WTC11 (cell line): ENCODE results near the gene CCNJL. TPM values are rescaled to one million over a fixed set of nuclear protein-coding genes. Genes with fewer than 3 reads are reported as not detected.

Source experiments
- ATAC-seq: fragments of 200-7000 bp; cut with Tn5 transposase; 2 replicates; pipeline ENCODE4 v1.10.0; 2021; ENCODE audit warnings: mild to moderate bottlenecking, moderate library complexity
- CTCF ChIA-PET: fragments of 300-600 bp; sonication (Branson Sonifier 250); formaldehyde crosslinking; loops from one replicate; lab custom pipeline; 2021; ENCODE audit warnings: antibody characterized with exemption; lab: Charles Lee
- POLR2A ChIA-PET: fragments of 350-600 bp; sonication (Branson Sonifier 250); formaldehyde crosslinking; loops from one replicate; lab custom pipeline; 2021; ENCODE audit warnings: antibody characterized with exemption; lab: Charles Lee
- DNase-seq: peaks from one replicate; pipeline ENCODE4 v3.0.0; 2021; ENCODE audit warnings: low spot score
- H3K27ac Mint-ChIP-seq: 2 replicates; pipeline ENCODE4 v1.8.0; 2021; ENCODE audit warnings: mixed read lengths
- H3K27me3 Mint-ChIP-seq: 2 replicates; pipeline ENCODE4 v1.8.0; 2021; ENCODE audit warnings: low read depth, mild to moderate bottlenecking, moderate library complexity, mixed read lengths
- H3K36me3 Mint-ChIP-seq: 2 replicates; pipeline ENCODE4 v1.8.0; 2021; ENCODE audit warnings: mixed read lengths
- H3K4me1 Mint-ChIP-seq: 2 replicates; pipeline ENCODE4 v1.8.0; 2022; ENCODE audit warnings: mixed read lengths
- H3K4me3 Mint-ChIP-seq: 2 replicates; pipeline ENCODE4 v1.8.0; 2021; ENCODE audit warnings: mild to moderate bottlenecking, moderate library complexity, mixed read lengths
- H3K9me3 Mint-ChIP-seq: 2 replicates; pipeline ENCODE4 v1.8.0; 2021; ENCODE audit warnings: mixed read lengths
- ATF1 ChIP-seq: sonication (generic); formaldehyde crosslinking; IDR thresholded peaks from 2 replicates; pipeline ENCODE4 v1.8.1; 2023; ENCODE audit warnings: mild to moderate bottlenecking, moderate library complexity, missing genetic modification reagents
- CBFB ChIP-seq: sonication (generic); formaldehyde crosslinking; IDR thresholded peaks from 2 replicates; pipeline ENCODE4 v1.8.1; 2022; ENCODE audit warnings: mild to moderate bottlenecking, low read depth, missing genetic modification reagents
- JAZF1 ChIP-seq: fragments of 250-450 bp; sonication (Bioruptor Pico); IDR thresholded peaks from 2 replicates; pipeline ENCODE4 v1.9.0; 2021; ENCODE audit warnings: moderate library complexity, mild to moderate bottlenecking, inconsistent platforms
- OVOL2 ChIP-seq: fragments of 250-450 bp; sonication (Bioruptor Pico); IDR thresholded peaks from 2 replicates; pipeline ENCODE4 v1.9.0; 2021; ENCODE audit warnings: mild to moderate bottlenecking, borderline replicate concordance
- SMAD4 ChIP-seq: sonication (generic); formaldehyde crosslinking; IDR thresholded peaks from 2 replicates; pipeline ENCODE4 v1.8.0; 2022; ENCODE audit warnings: mild to moderate bottlenecking, missing genetic modification reagents
- TCF7 ChIP-seq: sonication (generic); formaldehyde crosslinking; IDR thresholded peaks from 2 replicates; pipeline ENCODE4 v1.8.0; 2022; ENCODE audit warnings: mild to moderate bottlenecking, low read depth, missing genetic modification reagents, moderate library complexity
- ZNF263 ChIP-seq: sonication (generic); formaldehyde crosslinking; IDR thresholded peaks from 2 replicates; pipeline ENCODE4 v1.8.1; 2022; ENCODE audit warnings: low read depth, mild to moderate bottlenecking, moderate library complexity, missing genetic modification reagents
- total RNA-seq: library from RNA; stranded (reverse); gene quantifications from 3 replicates; pipeline ENCODE4 v1.2.3, GENCODE V29; 2021
- TF ChIP-seq, protein P1 (sequence below): sonication (generic); formaldehyde crosslinking; IDR thresholded peaks from 2 replicates; pipeline ENCODE4 v1.8.0; 2022; ENCODE audit warnings: mild to moderate bottlenecking, missing genetic modification reagents
- TF ChIP-seq, protein P2 (sequence below): sonication (generic); formaldehyde crosslinking; IDR thresholded peaks from 2 replicates; pipeline ENCODE4 v1.8.0; 2023; ENCODE audit warnings: missing genetic modification reagents, mild to moderate bottlenecking, borderline replicate concordance
- TF ChIP-seq, protein P3 (sequence below): sonication (generic); formaldehyde crosslinking; IDR thresholded peaks from 2 replicates; pipeline ENCODE4 v1.8.1; 2023; ENCODE audit warnings: mild to moderate bottlenecking, missing genetic modification reagents, moderate library complexity
- TF ChIP-seq, protein P4 (sequence below): sonication (generic); formaldehyde crosslinking; IDR thresholded peaks from 2 replicates; pipeline ENCODE4 v1.8.1; 2023; ENCODE audit warnings: mild to moderate bottlenecking, missing genetic modification reagents, borderline replicate concordance
- TF ChIP-seq, protein P5 (sequence below): sonication (generic); formaldehyde crosslinking; IDR thresholded peaks from 2 replicates; pipeline ENCODE4 v1.8.0; 2023; ENCODE audit warnings: mild to moderate bottlenecking, missing genetic modification reagents
- TF ChIP-seq, protein P6 (sequence below): sonication (generic); formaldehyde crosslinking; IDR thresholded peaks from 2 replicates; pipeline ENCODE4 v1.8.1; 2022; ENCODE audit warnings: missing genetic modification reagents, borderline replicate concordance
- TF ChIP-seq, protein P7 (sequence below): sonication (generic); formaldehyde crosslinking; IDR thresholded peaks from 2 replicates; pipeline ENCODE4 v1.8.0; 2022; ENCODE audit warnings: mild to moderate bottlenecking, missing genetic modification reagents
- TF ChIP-seq, protein P8 (sequence below): sonication (generic); formaldehyde crosslinking; IDR thresholded peaks from 2 replicates; pipeline ENCODE4 v1.8.0; 2022; ENCODE audit warnings: mild to moderate bottlenecking, missing genetic modification reagents

CCNJL gene
- total RNA-seq, 1 experiment from 2014 or later = 31.3 TPM

DNA sequence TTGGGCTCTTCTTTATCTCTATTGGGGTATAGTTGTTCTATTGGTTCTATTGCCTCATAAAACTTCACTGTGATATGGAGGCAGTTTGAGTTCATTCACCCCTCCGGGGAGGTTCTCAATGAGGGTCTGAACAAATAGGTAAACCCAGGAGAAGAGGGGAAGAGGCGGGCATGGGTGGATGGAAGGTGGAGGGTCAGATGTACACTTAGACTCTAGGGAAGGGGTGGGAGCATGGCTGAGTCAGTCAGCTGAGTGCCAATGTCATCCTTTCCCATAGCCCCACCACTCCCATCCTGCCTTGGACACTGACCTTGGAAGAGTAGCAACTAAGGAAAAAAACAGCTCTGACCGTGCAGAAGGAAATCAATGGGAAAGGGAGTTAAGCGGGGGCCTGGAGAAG, 93.0 kb downstream of the CCNJL start (continued):
- TF ChIP-seq, protein P1, sequence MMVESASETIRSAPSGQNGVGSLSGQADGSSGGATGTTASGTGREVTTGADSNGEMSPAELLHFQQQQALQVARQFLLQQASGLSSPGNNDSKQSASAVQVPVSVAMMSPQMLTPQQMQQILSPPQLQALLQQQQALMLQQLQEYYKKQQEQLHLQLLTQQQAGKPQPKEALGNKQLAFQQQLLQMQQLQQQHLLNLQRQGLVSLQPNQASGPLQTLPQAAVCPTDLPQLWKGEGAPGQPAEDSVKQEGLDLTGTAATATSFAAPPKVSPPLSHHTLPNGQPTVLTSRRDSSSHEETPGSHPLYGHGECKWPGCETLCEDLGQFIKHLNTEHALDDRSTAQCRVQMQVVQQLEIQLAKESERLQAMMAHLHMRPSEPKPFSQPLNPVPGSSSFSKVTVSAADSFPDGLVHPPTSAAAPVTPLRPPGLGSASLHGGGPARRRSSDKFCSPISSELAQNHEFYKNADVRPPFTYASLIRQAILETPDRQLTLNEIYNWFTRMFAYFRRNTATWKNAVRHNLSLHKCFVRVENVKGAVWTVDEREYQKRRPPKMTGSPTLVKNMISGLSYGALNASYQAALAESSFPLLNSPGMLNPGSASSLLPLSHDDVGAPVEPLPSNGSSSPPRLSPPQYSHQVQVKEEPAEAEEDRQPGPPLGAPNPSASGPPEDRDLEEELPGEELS (CRISPR knock-in tag) = no peak
- no peak for TF ChIP-seq OVOL2 (CRISPR knock-in tag)
- TF ChIP-seq, protein P2, sequence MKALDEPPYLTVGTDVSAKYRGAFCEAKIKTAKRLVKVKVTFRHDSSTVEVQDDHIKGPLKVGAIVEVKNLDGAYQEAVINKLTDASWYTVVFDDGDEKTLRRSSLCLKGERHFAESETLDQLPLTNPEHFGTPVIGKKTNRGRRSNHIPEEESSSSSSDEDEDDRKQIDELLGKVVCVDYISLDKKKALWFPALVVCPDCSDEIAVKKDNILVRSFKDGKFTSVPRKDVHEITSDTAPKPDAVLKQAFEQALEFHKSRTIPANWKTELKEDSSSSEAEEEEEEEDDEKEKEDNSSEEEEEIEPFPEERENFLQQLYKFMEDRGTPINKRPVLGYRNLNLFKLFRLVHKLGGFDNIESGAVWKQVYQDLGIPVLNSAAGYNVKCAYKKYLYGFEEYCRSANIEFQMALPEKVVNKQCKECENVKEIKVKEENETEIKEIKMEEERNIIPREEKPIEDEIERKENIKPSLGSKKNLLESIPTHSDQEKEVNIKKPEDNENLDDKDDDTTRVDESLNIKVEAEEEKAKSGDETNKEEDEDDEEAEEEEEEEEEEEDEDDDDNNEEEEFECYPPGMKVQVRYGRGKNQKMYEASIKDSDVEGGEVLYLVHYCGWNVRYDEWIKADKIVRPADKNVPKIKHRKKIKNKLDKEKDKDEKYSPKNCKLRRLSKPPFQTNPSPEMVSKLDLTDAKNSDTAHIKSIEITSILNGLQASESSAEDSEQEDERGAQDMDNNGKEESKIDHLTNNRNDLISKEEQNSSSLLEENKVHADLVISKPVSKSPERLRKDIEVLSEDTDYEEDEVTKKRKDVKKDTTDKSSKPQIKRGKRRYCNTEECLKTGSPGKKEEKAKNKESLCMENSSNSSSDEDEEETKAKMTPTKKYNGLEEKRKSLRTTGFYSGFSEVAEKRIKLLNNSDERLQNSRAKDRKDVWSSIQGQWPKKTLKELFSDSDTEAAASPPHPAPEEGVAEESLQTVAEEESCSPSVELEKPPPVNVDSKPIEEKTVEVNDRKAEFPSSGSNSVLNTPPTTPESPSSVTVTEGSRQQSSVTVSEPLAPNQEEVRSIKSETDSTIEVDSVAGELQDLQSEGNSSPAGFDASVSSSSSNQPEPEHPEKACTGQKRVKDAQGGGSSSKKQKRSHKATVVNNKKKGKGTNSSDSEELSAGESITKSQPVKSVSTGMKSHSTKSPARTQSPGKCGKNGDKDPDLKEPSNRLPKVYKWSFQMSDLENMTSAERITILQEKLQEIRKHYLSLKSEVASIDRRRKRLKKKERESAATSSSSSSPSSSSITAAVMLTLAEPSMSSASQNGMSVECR = no peak
- no peak for TF ChIP-seq JAZF1 (CRISPR knock-in tag)
- TF ChIP-seq, protein P3, sequence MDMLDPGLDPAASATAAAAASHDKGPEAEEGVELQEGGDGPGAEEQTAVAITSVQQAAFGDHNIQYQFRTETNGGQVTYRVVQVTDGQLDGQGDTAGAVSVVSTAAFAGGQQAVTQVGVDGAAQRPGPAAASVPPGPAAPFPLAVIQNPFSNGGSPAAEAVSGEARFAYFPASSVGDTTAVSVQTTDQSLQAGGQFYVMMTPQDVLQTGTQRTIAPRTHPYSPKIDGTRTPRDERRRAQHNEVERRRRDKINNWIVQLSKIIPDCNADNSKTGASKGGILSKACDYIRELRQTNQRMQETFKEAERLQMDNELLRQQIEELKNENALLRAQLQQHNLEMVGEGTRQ (CRISPR knock-in tag) = no peak
- TF ChIP-seq, protein P4, sequence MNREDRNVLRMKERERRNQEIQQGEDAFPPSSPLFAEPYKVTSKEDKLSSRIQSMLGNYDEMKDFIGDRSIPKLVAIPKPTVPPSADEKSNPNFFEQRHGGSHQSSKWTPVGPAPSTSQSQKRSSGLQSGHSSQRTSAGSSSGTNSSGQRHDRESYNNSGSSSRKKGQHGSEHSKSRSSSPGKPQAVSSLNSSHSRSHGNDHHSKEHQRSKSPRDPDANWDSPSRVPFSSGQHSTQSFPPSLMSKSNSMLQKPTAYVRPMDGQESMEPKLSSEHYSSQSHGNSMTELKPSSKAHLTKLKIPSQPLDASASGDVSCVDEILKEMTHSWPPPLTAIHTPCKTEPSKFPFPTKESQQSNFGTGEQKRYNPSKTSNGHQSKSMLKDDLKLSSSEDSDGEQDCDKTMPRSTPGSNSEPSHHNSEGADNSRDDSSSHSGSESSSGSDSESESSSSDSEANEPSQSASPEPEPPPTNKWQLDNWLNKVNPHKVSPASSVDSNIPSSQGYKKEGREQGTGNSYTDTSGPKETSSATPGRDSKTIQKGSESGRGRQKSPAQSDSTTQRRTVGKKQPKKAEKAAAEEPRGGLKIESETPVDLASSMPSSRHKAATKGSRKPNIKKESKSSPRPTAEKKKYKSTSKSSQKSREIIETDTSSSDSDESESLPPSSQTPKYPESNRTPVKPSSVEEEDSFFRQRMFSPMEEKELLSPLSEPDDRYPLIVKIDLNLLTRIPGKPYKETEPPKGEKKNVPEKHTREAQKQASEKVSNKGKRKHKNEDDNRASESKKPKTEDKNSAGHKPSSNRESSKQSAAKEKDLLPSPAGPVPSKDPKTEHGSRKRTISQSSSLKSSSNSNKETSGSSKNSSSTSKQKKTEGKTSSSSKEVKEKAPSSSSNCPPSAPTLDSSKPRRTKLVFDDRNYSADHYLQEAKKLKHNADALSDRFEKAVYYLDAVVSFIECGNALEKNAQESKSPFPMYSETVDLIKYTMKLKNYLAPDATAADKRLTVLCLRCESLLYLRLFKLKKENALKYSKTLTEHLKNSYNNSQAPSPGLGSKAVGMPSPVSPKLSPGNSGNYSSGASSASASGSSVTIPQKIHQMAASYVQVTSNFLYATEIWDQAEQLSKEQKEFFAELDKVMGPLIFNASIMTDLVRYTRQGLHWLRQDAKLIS = no peak
- TF ChIP-seq, protein P5, sequence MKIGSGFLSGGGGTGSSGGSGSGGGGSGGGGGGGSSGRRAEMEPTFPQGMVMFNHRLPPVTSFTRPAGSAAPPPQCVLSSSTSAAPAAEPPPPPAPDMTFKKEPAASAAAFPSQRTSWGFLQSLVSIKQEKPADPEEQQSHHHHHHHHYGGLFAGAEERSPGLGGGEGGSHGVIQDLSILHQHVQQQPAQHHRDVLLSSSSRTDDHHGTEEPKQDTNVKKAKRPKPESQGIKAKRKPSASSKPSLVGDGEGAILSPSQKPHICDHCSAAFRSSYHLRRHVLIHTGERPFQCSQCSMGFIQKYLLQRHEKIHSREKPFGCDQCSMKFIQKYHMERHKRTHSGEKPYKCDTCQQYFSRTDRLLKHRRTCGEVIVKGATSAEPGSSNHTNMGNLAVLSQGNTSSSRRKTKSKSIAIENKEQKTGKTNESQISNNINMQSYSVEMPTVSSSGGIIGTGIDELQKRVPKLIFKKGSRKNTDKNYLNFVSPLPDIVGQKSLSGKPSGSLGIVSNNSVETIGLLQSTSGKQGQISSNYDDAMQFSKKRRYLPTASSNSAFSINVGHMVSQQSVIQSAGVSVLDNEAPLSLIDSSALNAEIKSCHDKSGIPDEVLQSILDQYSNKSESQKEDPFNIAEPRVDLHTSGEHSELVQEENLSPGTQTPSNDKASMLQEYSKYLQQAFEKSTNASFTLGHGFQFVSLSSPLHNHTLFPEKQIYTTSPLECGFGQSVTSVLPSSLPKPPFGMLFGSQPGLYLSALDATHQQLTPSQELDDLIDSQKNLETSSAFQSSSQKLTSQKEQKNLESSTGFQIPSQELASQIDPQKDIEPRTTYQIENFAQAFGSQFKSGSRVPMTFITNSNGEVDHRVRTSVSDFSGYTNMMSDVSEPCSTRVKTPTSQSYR (CRISPR knock-in tag) = no peak
- no peak for TF ChIP-seq ZNF263 (CRISPR knock-in tag)
- TF ChIP-seq TCF7 (CRISPR knock-in tag) = no peak

DNA sequence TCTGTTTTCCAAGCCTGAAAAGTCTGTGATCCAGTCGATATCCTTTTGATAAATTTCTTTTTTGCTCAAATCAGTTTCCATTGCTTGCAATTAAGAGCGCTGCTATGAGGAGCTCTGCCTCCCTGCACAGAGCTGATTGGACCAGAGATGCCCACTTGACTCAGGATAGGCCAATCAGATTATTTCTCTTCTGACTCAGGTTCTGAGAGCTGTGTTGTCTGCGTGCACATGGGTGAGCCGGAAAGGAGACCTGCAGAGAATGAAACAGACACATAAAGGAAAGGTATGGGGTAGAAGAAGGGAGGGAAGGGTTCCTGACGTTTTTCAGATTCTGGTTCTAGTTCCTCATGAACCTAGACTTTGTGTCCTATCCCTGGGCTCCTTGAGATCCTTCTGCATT, 98.8 kb downstream of the CCNJL start:
- H3K4me1 Mint-ChIP-seq = no peaks in the 10 kb centered on the region
- TF ChIP-seq CBFB (CRISPR knock-in tag) (no peak), SMAD4 (CRISPR knock-in tag) (no peak), ATF1 (no peak)
- TF ChIP-seq, protein P6, sequence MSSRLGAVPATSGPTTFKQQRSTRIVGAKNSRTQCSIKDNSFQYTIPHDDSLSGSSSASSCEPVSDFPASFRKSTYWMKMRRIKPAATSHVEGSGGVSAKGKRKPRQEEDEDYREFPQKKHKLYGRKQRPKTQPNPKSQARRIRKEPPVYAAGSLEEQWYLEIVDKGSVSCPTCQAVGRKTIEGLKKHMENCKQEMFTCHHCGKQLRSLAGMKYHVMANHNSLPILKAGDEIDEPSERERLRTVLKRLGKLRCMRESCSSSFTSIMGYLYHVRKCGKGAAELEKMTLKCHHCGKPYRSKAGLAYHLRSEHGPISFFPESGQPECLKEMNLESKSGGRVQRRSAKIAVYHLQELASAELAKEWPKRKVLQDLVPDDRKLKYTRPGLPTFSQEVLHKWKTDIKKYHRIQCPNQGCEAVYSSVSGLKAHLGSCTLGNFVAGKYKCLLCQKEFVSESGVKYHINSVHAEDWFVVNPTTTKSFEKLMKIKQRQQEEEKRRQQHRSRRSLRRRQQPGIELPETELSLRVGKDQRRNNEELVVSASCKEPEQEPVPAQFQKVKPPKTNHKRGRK (CRISPR knock-in tag) = no peak
- TF ChIP-seq, protein P7, sequence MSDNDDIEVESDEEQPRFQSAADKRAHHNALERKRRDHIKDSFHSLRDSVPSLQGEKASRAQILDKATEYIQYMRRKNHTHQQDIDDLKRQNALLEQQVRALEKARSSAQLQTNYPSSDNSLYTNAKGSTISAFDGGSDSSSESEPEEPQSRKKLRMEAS = no peak
- TF ChIP-seq, protein P8, sequence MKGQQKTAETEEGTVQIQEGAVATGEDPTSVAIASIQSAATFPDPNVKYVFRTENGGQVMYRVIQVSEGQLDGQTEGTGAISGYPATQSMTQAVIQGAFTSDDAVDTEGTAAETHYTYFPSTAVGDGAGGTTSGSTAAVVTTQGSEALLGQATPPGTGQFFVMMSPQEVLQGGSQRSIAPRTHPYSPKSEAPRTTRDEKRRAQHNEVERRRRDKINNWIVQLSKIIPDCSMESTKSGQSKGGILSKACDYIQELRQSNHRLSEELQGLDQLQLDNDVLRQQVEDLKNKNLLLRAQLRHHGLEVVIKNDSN = peak; percentile 43; the same call in 1 of the 2 replicates

More for the DNA sequence above, 98.8 kb downstream of the CCNJL start:
- no peak overlapping the region for H3K27ac Mint-ChIP-seq
- H3K9me3 Mint-ChIP-seq = no peaks in the 10 kb centered on the region
- ChIA-PET CTCF (no interaction called here), POLR2A (no interaction called here)
- no peak overlapping the region for H3K4me3 Mint-ChIP-seq
- peak; percentile 90 for ATAC-seq
- H3K27me3 Mint-ChIP-seq = peaks cover 2% of the 10 kb centered on the region; the same call in 1 of the 2 replicates
- DNase-seq = no peak
- H3K36me3 Mint-ChIP-seq = no peaks in the 10 kb centered on the region
